Occipital lobe (tissue), 2 donors: ENCODE data around the gene NOP53. TPM values are rescaled to one million over a fixed set of nuclear protein-coding genes. Genes with fewer than 3 reads are reported as not detected.
"Not testable (repeated sequence)": the region's sequence is repeated elsewhere in the genome, so short reads cannot be mapped to it uniquely, and the experiment has no call there.

Experiments
- DNase-seq: peaks from one replicate; lab custom pipeline; 2025; lab: John Stamatoyannopoulos, UW
- total RNA-seq: library from RNA; depleted of rRNA; stranded (reverse); fragments of >200 nt; gene quantifications from one replicate; pipeline ENCODE4 v1.2.3, GENCODE V29; 2014

Gene NOP53
- total RNA-seq, 1 donor from 2014 or later, result 52.4 TPM

- DNase-seq, result not testable (repeated sequence)
Observed at GRCh38 chr19:47718415-47719046, 26.8 kb upstream of the NOP53 start.

GRCh38 chr19:47719047-47719859 lies 26.1 kb upstream of the NOP53 start:
- DNase-seq, result peak; percentile 58

- no peak for DNase-seq
Observed at GRCh38 chr19:47720669-47721422, 24.5 kb upstream of the NOP53 start.

- no peak for DNase-seq
Observed at GRCh38 chr19:47723581-47723940, 21.8 kb upstream of the NOP53 start.

- DNase-seq, result no peak
Observed at GRCh38 chr19:47725759-47726401, 19.5 kb upstream of the NOP53 start.

- DNase-seq, result no peak
Observed at GRCh38 chr19:47726467-47726866, 18.9 kb upstream of the NOP53 start.

- not testable (repeated sequence) for DNase-seq
Observed at GRCh38 chr19:47728295-47728694, 17.1 kb upstream of the NOP53 start.

- DNase-seq, result no peak
Observed at GRCh38 chr19:47729468-47729798, 15.9 kb upstream of the NOP53 start.

GRCh38 chr19:47729799-47730520 lies 15.4 kb upstream of the NOP53 start:
- DNase-seq, result peak; percentile 26

- no peak for DNase-seq
Observed at GRCh38 chr19:47730521-47730889, 14.8 kb upstream of the NOP53 start.

- no peak for DNase-seq
Observed at GRCh38 chr19:47730910-47731309, 14.4 kb upstream of the NOP53 start.

GRCh38 chr19:47735131-47735530 lies 10.2 kb upstream of the NOP53 start:
- no peak for DNase-seq

GRCh38 chr19:47740866-47741519 lies 4.4 kb upstream of the NOP53 start:
- DNase-seq, result no peak

- DNase-seq, result no peak
Observed at GRCh38 chr19:47741544-47742140, 3.7 kb upstream of the NOP53 start.

GRCh38 chr19:47742634-47743033 lies 2.7 kb upstream of the NOP53 start:
- no peak for DNase-seq

- not testable (repeated sequence) for DNase-seq
Observed at GRCh38 chr19:47746129-47746528, 783 bp downstream of the NOP53 start.

- DNase-seq, result no peak
Observed at GRCh38 chr19:47749326-47749725, 4.0 kb downstream of the NOP53 start.

GRCh38 chr19:47750752-47751151 lies 5.4 kb downstream of the NOP53 start:
- no peak for DNase-seq

- no peak for DNase-seq
Observed at GRCh38 chr19:47752440-47753211, 7.3 kb downstream of the NOP53 start.
